Activated CD8-positive, alpha-beta memory T cell treated with anti-CD3 and anti-CD28 coated beads for 48 hours (primary cell): ENCODE results near the gene FSTL4.

Experiments used
- DNase-seq, 3 experiments: peaks; one replicate each; pipeline ENCODE4 v3.0.0-alpha.2; 2020; ENCODE audit warnings: low read depth in 2 of 3, low spot score in 2 of 3

The FSTL4 gene

GRCh38 chr5:133391354-133392136 lies 220.8 kb downstream of the FSTL4 start:
- no peak for DNase-seq

GRCh38 chr5:133390416-133391353 lies 221.7 kb downstream of the FSTL4 start:
- no peak for DNase-seq

- DNase-seq: no peak
These were observed 223.2 kb downstream of the FSTL4 start for GRCh38 chr5:133389066-133389590.

GRCh38 chr5:133387621-133388020 lies 224.7 kb downstream of the FSTL4 start:
- no peak for DNase-seq

- DNase-seq: no peak
These were observed 225.2 kb downstream of the FSTL4 start for GRCh38 chr5:133387091-133387490.

- DNase-seq: no peak
These were observed 225.7 kb downstream of the FSTL4 start for GRCh38 chr5:133386662-133387061.

GRCh38 chr5:133385346-133385745 lies 227.0 kb downstream of the FSTL4 start:
- no peak for DNase-seq

GRCh38 chr5:133384903-133385302 lies 227.4 kb downstream of the FSTL4 start:
- no peak for DNase-seq

- no peak for DNase-seq
These were observed 228.1 kb downstream of the FSTL4 start for GRCh38 chr5:133384120-133384855.

- no peak for DNase-seq
These were observed 228.8 kb downstream of the FSTL4 start for GRCh38 chr5:133383580-133383939.

- DNase-seq: no peak
These were observed 229.4 kb downstream of the FSTL4 start for GRCh38 chr5:133382661-133383579.

- DNase-seq: no peak
These were observed 230.6 kb downstream of the FSTL4 start for GRCh38 chr5:133381571-133382365.

GRCh38 chr5:133381041-133381440 lies 231.3 kb downstream of the FSTL4 start:
- DNase-seq: no peak

GRCh38 chr5:133377736-133378135 lies 234.6 kb downstream of the FSTL4 start:
- DNase-seq: no peak

GRCh38 chr5:133376986-133377385 lies 235.4 kb downstream of the FSTL4 start:
- DNase-seq: no peak

- no peak for DNase-seq
These were observed 239.0 kb downstream of the FSTL4 start for GRCh38 chr5:133373121-133373870.

GRCh38 chr5:133372293-133372937 lies 239.9 kb downstream of the FSTL4 start:
- no peak for DNase-seq
